ENCODE data around the gene SLC26A1. TPM values are rescaled to one million over a fixed set of nuclear protein-coding genes. Genes with fewer than 3 reads are reported as not detected.
"Not testable (repeated sequence)": the region's sequence is repeated elsewhere in the genome, so short reads cannot be mapped to it uniquely, and the experiment has no call there.

The SLC26A1 gene
- total and polyA plus RNA-seq, 2 donors (not counting 3 experiments of a cell fraction or from before 2014, with no cell fraction given) = 0.10 TPM; not detected in 1

DNA sequence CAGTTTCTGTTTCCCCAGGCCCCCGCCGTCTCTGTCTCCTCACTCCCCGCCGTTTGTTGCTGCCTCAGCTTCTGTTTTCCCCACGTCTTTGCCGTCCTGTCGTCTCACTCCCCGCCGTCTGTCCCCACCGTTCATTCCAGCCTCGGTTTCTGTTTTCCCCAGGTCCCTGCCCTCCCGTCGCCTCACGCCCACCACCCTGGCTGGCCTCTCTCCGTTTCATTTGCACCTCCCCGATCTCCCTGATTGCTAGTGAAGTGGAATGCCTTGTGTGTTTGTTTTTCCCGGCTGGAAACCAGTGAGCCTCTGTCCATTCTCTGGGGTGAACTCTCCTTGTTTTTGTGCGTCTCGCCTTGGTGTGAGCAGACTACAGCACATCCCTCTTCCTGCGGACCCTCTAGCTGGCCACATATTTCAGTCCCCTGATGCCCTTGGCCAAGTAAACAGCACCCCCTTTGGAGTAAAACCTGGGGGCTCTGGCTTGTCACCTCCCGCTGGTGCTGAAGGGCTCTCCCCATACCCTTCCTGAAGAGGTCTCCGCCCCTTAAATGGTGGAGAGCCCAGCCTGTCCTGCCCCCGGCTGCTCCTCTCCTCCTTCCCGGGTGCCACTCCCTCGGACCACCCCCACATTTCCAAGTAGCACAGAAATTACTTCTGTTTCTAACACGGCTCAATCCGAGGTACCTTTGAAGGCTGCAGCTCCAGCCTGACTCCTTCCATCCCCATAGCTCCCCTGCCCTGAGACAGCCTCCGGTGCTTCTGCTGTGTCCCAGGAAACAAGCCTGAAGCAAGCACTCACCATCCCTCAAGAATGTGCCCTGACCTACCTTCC, 47.7 kb downstream of the SLC26A1 start:
- H3K27ac ChIP-seq (ENCODE audit: insufficient read depth, low read depth, low read length) = no peak overlapping the region
- no peak overlapping the region for H2AFZ ChIP-seq (ENCODE audit: low read depth, low read length)
- dilution Hi-C loops (cut with MboI; ENCODE audit: extremely low pct_ligation_motif_present, low sequenced_read_pairs) = no loop called here
- H3K4me3 ChIP-seq (replicated peaks in 1 of 3; ENCODE audit: insufficient read depth in 1 of 3, low read depth in 1 of 3, low read length in 3 of 3) = no peak overlapping the region
- no peaks in the 10 kb centered on the region for H3K9me1 ChIP-seq (replicated peaks; ENCODE audit: control insufficient read depth, extremely low read depth, insufficient read depth, low read length)
- H3K27me3 ChIP-seq (ENCODE audit: control insufficient read depth in 2 of 2, insufficient read depth in 2 of 2, low read length in 2 of 2) = no peaks in the 10 kb centered on the region
- H3K4me1 ChIP-seq (ENCODE audit: control insufficient read depth, extremely low read depth, insufficient read depth, low read length) = no peaks in the 10 kb centered on the region
- no TSS peak for BruUV-seq (replicated peaks)
- intact Hi-C loops (cut with micrococcal nuclease) = no loop called here
- H4K20me1 ChIP-seq (replicated peaks; ENCODE audit: control insufficient read depth, extremely low read depth, insufficient read depth, low read length) = no peaks in the 10 kb centered on the region
- no peak overlapping the region for H3K4me2 ChIP-seq (ENCODE audit: insufficient read depth, low read length)
- ChIA-PET POLR2A (no interaction called here), CTCF (no interaction called here)
- no peaks in the 10 kb centered on the region for H3K79me2 ChIP-seq (ENCODE audit: control insufficient read depth, insufficient read depth, low read length)
- no peak overlapping the region for H3K9ac ChIP-seq (replicated peaks; ENCODE audit: extremely low read depth, insufficient read depth, low read length)
- H3K9me3 ChIP-seq (replicated peaks; ENCODE audit: control insufficient read depth, insufficient read depth, low read length) = no peaks in the 10 kb centered on the region
- DNase-seq (ENCODE audit: low read depth, low spot score) (no peak), FAIRE-seq (no peak)
- H3K36me3 ChIP-seq (ENCODE audit: control insufficient read depth in 2 of 2, extremely low read depth in 1 of 2, insufficient read depth in 2 of 2, low read length in 2 of 2) = no peaks in the 10 kb centered on the region
- TF ChIP-seq, protein P1, sequence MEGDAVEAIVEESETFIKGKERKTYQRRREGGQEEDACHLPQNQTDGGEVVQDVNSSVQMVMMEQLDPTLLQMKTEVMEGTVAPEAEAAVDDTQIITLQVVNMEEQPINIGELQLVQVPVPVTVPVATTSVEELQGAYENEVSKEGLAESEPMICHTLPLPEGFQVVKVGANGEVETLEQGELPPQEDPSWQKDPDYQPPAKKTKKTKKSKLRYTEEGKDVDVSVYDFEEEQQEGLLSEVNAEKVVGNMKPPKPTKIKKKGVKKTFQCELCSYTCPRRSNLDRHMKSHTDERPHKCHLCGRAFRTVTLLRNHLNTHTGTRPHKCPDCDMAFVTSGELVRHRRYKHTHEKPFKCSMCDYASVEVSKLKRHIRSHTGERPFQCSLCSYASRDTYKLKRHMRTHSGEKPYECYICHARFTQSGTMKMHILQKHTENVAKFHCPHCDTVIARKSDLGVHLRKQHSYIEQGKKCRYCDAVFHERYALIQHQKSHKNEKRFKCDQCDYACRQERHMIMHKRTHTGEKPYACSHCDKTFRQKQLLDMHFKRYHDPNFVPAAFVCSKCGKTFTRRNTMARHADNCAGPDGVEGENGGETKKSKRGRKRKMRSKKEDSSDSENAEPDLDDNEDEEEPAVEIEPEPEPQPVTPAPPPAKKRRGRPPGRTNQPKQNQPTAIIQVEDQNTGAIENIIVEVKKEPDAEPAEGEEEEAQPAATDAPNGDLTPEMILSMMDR (IDR thresholded peaks at IDR 0.05; ENCODE audit: extremely low read depth in 1 of 2, insufficient read depth in 1 of 2, low read depth in 1 of 2, low read length in 2 of 2) = no peak
- TF ChIP-seq POLR2A (IDR thresholded peaks at IDR 0.05; ENCODE audit: low read depth, low read length) (no peak), GATA2 (IDR thresholded peaks at IDR 0.05; ENCODE audit: insufficient read depth, insufficient read length, low read depth, low read length) (no peak), MAX (IDR thresholded peaks at IDR 0.05; ENCODE audit: insufficient read depth, insufficient read length) (no peak), FOS (IDR thresholded peaks at IDR 0.05; ENCODE audit: borderline replicate concordance, insufficient read depth, low read length) (no peak), EZH2 (IDR thresholded peaks at IDR 0.05; ENCODE audit: borderline replicate concordance, low read depth, low read length, severe bottlenecking) (no peak), JUN (IDR thresholded peaks at IDR 0.05; ENCODE audit: borderline replicate concordance, insufficient read depth, insufficient read length, low read depth) (no peak), MYC (IDR thresholded peaks at IDR 0.05; ENCODE audit: low read depth, low read length) (no peak), POLR2AphosphoS5 (IDR thresholded peaks at IDR 0.05; ENCODE audit: insufficient read depth, low read depth, low read length) (no peak)

GRCh38 chr4:939508-939907, 53.7 kb downstream of the SLC26A1 start:
- not testable (repeated sequence) for BruUV-seq (replicated peaks)

More at GRCh38 chr4:939508-939907, 53.7 kb downstream of the SLC26A1 start:
- H4K20me1 ChIP-seq (replicated peaks; ENCODE audit: control insufficient read depth, extremely low read depth, insufficient read depth, low read length); H3K36me3 ChIP-seq (ENCODE audit: control insufficient read depth in 2 of 2, extremely low read depth in 1 of 2, insufficient read depth in 2 of 2, low read length in 2 of 2); H3K79me2 ChIP-seq (ENCODE audit: control insufficient read depth, insufficient read depth, low read length); H3K9me1 ChIP-seq (replicated peaks; ENCODE audit: control insufficient read depth, extremely low read depth, insufficient read depth, low read length); H3K4me3 ChIP-seq (replicated peaks in 1 of 3; ENCODE audit: insufficient read depth in 1 of 3, low read depth in 1 of 3, low read length in 3 of 3); H3K27me3 ChIP-seq (ENCODE audit: control insufficient read depth in 2 of 2, insufficient read depth in 2 of 2, low read length in 2 of 2); H3K4me1 ChIP-seq (ENCODE audit: control insufficient read depth, extremely low read depth, insufficient read depth, low read length); POLR2A ChIA-PET; H3K4me2 ChIP-seq (ENCODE audit: insufficient read depth, low read length); FAIRE-seq; dilution Hi-C loops (cut with MboI; ENCODE audit: extremely low pct_ligation_motif_present, low sequenced_read_pairs); DNase-seq (ENCODE audit: low read depth, low spot score); H2AFZ ChIP-seq (ENCODE audit: low read depth, low read length); H3K27ac ChIP-seq (ENCODE audit: insufficient read depth, low read depth, low read length); intact Hi-C loops (cut with micrococcal nuclease); H3K9ac ChIP-seq (replicated peaks; ENCODE audit: extremely low read depth, insufficient read depth, low read length); H3K9me3 ChIP-seq (replicated peaks; ENCODE audit: control insufficient read depth, insufficient read depth, low read length): not testable (repeated sequence)
- CTCF ChIA-PET = interaction anchor here (1.5 kb wide), 1 partner anchor 10 kb away, joined by 3 read pairs; no protein-coding TSS in a partner anchor

All from endothelial cell of umbilical vein (primary cell).